HT-29 (cell line): ENCODE results near the gene PTPN13. TPM values are rescaled to one million over a fixed set of nuclear protein-coding genes. Genes with fewer than 3 reads are reported as not detected.

Experiments used
- DNase-seq: peaks from one replicate; pipeline ENCODE4 v3.0.0-alpha.2; 2015; ENCODE audit warnings: low spot score
- total RNA-seq: library from RNA; depleted of rRNA; stranded (reverse); fragments of >200 nt; shearing (Covaris generic); gene quantifications from 2 replicates; pipeline ENCODE4 v1.2.3, GENCODE V29; 2014

The PTPN13 gene
- total RNA-seq, 1 experiment from 2014 or later, result 8.9 TPM

GRCh38 chr4:86818841-86819240 lies 224.7 kb downstream of the PTPN13 start:
- DNase-seq, result peak; percentile 50

- no peak for DNase-seq
Observed at GRCh38 chr4:86819561-86819960, 225.4 kb downstream of the PTPN13 start.

DNA sequence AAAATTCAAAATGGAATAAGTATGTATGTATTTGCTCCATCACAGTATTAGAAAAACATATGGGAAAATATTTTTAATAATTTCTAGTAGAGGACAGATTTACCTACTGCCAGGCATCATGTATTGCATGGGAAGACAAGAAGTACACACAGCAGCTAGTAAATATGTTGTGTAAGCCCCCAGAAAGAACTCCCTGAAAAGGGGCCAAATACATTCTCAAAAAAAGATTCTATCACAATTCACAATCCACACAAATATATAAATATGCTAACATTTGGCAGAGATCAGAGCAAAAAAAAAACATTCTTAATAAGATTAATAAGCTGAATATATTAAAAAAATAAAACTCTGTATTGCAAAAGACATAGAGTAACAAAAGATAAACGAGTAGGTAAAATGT lies 227.0 kb downstream of the PTPN13 start:
- no peak for DNase-seq

DNA sequence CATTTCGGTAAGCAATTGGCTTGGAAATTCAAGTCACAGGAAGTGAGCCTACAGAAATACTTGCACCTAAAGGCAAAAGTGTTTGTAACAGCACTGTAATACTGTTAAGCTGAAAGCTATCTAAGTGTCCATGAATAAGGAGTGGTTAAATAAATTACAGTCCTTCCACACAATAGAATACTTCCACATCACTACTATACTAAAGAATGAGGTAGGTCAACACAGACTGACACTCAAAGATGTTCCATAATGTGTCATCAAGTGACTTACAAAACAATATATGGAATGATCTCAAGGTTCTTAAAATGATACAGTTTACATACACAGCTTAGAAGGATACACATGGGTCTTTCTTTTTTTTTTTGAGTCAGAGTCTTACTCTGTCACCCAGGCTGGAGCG lies 228.0 kb downstream of the PTPN13 start:
- DNase-seq, result no peak

DNA sequence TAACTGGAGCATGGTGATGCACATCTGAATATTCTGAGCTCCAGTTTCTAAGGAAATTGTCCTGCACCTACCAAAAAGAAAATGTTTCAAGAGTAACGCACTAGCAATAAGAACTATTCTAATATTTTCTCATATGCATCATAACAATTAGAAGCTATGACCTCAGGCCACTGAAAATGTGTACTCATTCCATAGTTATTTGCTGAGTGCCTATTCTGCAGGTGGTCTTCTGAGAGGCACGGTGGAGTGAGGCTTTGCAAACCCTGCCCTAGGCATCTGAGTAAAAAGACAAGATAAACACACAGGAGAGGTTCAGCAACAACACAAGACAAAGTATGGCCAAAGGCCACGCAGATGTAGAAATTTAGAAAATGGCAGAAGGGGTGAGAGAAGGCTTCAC lies 231.4 kb downstream of the PTPN13 start:
- no peak for DNase-seq

DNA sequence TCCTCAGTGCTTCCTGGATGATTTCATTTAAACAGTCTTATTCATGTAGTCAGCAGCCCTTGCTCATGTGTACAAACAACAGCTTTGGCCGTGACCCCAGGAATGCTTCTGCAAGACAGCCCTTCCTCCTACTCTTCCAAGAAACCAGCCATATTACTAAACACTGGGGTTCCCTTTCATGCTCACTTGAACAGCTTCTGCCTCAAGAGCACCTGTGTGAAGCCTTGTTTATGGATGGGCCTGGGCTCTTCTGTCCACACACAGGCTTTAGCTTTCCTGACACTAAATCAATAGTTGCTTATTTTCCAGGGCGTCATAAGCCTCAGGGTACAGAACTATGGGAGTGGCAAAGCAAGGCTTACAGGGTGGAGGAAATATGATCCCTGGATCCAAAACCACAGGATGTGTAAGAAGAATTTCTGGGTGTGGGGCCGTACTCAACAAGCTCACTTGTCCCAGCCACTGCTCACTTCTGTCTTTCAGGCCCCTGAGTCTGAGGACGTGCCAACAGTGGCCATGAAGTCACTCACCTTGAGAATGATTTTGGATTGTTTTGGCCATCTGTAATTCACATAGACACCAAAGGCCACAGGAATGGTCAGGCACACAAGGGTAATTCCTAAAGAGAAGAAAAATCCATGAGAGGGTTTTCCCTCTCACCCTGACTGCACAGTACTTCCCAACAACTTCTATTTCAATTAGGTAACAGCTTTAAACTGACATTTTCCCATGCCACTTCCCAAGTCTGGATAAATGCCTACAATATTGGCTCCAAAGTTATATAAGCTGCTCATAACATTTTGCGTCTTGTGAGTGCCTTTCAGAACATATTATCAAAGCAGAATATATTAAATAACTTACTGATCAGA lies 237.4 kb downstream of the PTPN13 start:
- peak; percentile 12 for DNase-seq

DNA sequence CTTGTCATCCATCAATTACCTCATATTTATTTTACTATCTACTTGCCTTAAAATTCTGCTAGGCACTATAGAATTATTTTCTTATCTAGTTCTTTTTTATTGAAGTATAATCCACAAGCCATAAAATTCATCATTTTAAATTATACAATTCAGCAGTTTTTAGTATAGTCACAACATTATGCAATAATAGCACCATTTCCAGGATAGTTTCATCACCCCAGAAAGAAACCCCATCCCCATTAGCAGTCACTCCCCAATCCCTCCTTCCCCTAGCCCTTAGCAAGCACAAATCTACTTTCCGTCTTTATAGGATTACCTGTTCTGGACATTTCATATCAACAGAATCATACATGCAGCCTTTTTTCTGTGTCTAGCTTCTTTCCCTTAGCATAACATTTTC lies 239.5 kb downstream of the PTPN13 start:
- DNase-seq, result no peak

DNA sequence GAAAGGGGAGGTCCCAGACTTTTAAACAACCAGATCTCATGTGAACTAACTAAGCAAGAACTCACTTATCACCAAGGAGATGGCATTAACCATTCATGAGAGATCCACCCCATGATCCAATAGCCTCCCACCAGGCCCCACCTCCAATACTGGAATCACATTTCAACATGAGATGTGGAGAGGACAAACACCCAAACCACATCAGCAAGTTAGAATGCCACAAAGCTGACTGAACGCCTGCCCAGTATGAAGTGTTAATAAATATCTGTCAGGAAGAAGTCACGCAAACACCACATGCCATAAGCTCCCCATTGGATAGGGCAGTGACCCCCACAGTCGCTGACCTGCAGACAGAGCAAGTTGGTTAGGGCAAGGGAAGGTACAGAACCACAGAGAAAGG lies 240.8 kb downstream of the PTPN13 start:
- DNase-seq, result no peak

GRCh38 chr4:86835677-86836076 lies 241.6 kb downstream of the PTPN13 start:
- DNase-seq, result no peak

DNA sequence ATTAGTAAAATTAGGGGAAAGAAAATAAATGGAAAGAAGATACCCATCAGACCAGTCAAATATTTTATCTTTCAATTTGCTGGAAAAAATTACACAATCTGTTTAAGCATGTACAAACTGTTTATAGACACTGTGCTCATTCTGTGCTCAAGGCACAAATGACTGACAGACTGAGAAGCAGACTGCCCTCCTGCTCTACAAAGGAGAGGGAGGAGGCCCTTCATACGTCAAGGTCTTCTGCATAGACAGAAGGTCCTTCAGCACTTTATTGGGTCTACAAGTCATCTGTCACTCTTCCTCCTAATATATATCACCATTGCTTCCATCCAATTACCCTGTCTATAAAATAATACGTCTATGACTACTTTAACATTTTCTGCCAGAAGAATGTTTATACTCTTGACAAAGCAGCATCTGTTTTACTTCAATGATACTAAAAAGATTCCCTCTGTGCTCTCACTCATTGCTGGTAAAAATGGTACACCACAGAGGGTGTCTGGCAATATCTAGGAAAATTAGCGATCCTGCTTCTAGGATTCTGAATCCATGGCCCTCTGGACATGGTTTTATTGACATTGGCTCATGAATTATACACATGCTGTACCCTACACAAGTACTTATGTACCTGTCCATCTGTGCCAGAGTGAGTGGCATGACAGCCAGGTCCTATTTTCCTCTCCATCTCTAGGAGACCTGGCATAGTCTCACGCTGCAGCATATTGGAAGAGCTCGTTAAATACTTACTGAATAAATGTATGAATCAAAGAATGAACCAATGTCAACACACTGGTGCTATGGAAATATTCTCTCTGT lies 243.8 kb downstream of the PTPN13 start:
- DNase-seq, result no peak

- no peak for DNase-seq
Observed at GRCh38 chr4:86840858-86841257, 246.7 kb downstream of the PTPN13 start.

GRCh38 chr4:86841309-86841708 lies 247.2 kb downstream of the PTPN13 start:
- no peak for DNase-seq

GRCh38 chr4:86845593-86845992 lies 251.5 kb downstream of the PTPN13 start:
- no peak for DNase-seq

DNA sequence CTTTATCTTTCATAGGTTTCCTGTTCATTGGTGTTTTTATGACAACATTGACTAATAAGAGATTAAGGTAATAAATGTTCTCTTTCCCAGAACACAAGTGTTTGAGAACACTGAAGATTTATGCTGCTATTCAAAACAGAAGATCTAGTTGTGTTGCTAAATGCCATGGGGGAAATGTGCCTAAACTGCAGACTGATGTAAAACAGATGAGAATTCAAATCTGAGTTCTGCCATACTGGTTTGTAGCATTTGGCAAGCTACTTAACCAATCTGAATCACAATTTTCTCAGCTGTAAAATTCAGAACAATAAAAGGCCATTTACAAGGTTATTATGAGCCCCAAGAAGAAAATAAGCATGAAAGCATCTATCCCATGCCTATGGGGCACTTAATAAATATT lies 252.8 kb downstream of the PTPN13 start:
- DNase-seq, result no peak

GRCh38 chr4:86847571-86847970 lies 253.5 kb downstream of the PTPN13 start:
- DNase-seq, result no peak

GRCh38 chr4:86848136-86848535 lies 254.0 kb downstream of the PTPN13 start:
- no peak for DNase-seq

DNA sequence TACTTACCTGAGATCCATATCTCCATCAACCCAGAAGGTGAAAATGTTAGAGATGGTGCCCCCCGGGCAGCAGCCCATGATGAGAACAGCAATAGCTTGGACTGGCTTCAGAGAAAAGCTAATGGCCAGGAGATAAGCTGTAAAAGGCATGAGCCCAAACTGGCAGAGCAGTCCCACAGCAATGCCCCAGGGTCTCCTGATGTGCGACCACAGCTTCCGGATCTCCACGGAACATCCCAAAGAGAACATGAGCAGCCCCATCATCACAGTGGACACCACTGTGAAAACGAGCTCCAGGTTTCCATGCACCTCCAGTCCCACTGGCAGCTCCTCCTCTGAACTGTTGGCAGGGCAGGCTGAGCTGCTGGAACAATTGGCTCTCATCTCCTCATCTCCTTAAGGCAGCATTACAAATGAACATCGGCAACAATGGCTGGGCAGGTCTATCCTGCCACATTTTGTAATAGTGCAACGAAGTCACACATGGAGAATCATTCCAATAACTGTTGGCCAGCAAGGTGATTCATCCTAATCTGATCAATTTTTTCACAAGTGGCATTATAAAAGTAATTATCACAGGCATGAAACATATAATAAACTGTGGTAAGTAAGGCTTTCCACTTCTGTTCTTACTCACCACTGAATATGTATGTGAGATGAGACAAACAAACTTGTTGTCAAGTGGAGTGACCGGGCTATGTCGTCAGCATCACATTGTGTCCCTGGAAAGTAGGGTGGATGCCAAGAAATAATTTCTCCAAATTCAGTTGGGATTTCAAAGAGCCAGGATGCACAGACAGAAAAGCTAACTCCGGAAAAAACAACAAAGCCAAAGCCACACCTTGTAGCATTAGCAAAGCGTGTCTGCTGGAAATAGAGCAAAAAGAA lies 254.9 kb downstream of the PTPN13 start, which contains the start of gene SLC10A6:
TSS of gene SLC10A6 (minus strand) at position 653 of the 888 bp plus-strand sequence. CDS start at position 384, 269 bp downstream.
- DNase-seq, result no peak

DNA sequence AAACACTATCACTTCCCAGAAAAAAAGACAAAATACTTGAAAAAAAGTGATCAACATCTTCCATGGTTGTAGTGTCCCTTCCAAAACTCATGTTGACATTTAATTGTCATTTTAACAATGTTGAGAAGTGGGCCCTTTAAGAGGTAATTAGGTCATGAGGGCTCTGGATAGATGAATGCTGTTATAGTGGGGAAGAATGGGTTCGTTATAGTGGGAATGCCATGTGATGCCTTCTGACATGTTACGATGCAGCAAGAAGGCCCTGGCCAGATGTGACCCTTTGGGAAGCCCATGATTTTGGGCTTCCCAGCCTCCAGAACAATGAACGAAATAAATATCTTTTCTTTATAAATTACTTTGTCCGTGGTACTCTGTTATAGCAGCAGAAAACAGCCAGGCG lies 259.1 kb downstream of the PTPN13 start:
- DNase-seq, result no peak

DNA sequence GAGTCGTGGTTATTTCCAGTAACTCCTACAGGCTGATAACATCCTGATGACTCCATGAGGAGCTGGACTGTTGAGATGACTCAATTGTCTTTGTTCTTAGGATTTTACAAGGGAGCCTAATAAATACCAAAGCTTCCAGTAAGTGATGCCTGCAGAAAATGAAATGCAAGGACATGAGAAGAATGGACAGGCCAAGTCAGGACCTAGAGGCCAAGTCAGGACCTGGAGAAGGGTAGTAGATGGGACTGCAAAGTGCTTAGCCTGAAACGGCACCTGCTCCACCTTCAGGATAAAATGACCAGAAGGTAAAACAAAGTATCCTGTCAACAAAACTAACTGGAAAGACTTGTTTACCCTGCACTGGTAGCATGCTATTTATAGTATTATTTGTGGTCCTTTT lies 261.5 kb downstream of the PTPN13 start:
- DNase-seq, result peak; percentile 68

DNA sequence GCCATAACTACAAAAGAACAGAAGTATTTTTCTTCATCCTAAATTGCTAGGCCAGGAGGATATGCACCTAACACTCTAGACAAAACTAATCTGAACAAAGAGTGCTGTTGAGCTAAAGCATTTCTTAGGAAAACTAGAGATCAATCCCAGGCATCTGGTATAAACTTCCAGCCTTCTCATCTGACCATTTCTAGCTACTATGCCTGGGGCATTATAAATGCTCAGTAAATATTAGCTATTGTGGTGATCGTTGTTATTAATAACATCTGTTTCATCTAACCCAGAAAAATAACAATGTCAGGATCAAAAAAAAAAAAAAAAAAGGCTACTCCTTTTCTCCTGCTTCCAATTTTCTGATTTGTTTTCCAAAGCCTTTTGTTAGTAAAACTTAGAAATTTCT lies 262.8 kb downstream of the PTPN13 start:
- no peak for DNase-seq

GRCh38 chr4:86857341-86858052 lies 263.4 kb downstream of the PTPN13 start:
- no peak for DNase-seq
